Measurements from ENCODE around the gene PCDH17. TPM values are rescaled to one million over a fixed set of nuclear protein-coding genes. Genes with fewer than 3 reads are reported as not detected.

The PCDH17 gene
- total RNA-seq, 8 experiments from 2014 or later = 0.25 to 27.5 (median 16.8) TPM

DNA sequence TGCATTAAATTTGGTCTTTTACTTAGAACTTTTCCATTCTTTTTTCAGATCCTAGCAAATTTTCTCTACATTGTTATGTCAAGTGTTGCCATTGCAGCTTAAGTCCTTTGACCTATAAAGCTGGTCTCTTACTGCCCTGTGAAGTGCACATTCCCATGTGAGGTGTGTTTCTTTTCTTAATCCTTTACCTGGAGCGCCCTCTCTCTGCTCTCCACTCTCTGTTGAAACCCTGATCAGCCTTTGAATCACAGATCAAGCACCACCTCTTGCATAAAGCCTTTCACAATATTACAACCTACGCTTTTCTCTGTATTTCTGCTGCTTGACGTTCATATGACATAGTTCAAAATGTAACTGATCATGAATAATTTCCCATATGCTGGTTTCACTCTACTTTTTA, 84.8 kb downstream of the PCDH17 start:
- Histone ChIP-seq H3K4me3 (no peak overlapping the region), H3K4me1 (replicated peaks in 1 of 2) (peaks cover 0 to 8% of the 10 kb centered on the region in 2 donors), H3K27ac (no peak overlapping the region)
- WGBS, 10 experiments = 0 to 100% (median 62%) methylated on average over 1 to 3 of the region's 3 CpGs; no CpG with 5 or more reads in 1 of the 10 experiments
- in situ Hi-C loops (cut with MboI; ENCODE audit: low pct_unique_long_range_greater_than_20kb in 2 of 9, low sequenced_read_pairs in 9 of 9, unreplicated experiment in 9 of 9) = no loop called here
- ATAC-seq (replicated peaks in 6 of 8) = peak in 1 of 8 experiments; percentile 59

DNA sequence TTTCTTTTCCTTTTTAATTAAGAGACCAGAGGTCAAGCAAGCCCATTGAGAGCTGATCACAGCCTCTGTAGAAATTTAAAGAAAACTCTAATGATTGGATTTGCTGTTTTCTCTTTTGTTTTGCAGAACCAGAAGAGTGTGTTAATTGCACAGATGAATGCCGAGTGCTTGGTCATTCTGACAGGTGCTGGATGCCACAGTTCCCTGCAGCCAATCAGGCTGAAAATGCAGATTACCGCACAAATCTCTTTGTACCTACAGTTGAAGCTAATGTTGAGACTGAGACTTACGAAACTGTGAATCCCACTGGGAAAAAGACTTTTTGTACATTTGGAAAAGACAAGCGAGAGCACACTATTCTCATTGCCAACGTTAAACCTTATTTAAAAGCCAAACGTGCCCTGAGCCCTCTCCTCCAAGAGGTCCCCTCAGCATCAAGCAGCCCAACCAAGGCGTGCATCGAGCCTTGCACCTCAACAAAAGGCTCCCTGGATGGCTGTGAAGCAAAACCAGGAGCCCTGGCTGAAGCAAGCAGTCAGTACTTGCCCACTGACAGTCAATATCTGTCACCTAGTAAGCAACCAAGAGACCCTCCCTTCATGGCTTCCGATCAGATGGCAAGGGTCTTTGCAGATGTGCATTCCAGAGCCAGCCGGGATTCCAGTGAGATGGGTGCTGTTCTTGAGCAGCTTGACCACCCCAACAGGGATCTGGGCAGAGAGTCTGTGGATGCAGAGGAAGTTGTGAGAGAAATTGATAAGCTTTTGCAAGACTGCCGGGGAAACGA, 93.1 kb downstream of the PCDH17 start:
- H3K27ac ChIP-seq = no peak overlapping the region
- 0 to 88% (median 65%) methylated on average over 1 to 7 of the region's 12 CpGs for WGBS, 10 experiments
- H3K4me1 ChIP-seq (replicated peaks in 1 of 2) = peaks cover 0 to 4% of the 10 kb centered on the region in 2 donors

DNA sequence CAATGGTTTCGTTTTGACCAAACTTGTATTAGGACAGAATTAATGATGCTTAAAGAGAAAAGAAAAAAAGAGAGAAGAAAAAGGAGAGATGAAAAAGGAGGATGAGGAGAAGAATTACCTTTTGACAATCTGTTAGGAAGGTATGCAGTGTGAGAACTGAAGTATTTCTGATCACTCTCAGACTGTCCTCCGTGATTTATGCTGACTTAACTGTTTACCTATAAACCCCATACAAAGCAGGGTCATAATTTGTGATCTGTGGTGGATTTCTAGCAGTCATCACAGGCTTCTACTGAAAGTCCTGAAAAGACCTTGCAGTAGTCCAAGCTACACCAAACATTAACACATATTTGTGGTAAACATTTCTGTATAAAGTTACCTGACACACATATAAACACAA, 93.9 kb downstream of the PCDH17 start:
- Histone ChIP-seq H3K4me1 (replicated peaks in 1 of 2) (peaks cover 0 to 4% of the 10 kb centered on the region in 2 donors), H3K4me3 (no peak overlapping the region), H3K27ac (no peak overlapping the region)
- ATAC-seq (replicated peaks in 6 of 8) = no peak
- in situ Hi-C loops (cut with MboI; ENCODE audit: low pct_unique_long_range_greater_than_20kb in 2 of 9, low sequenced_read_pairs in 9 of 9, unreplicated experiment in 9 of 9) = no loop called here
- WGBS, 10 experiments = 0 to 100% (median 63%) methylated on average over 1 to 2 of the region's 2 CpGs

More for the DNA sequence above, 93.1 kb downstream of the PCDH17 start:
- no peak overlapping the region for H3K4me3 ChIP-seq
- in situ Hi-C loops (cut with MboI; ENCODE audit: low pct_unique_long_range_greater_than_20kb in 2 of 9, low sequenced_read_pairs in 9 of 9, unreplicated experiment in 9 of 9) = no loop called here
- ATAC-seq (replicated peaks in 6 of 8) = no peak

DNA sequence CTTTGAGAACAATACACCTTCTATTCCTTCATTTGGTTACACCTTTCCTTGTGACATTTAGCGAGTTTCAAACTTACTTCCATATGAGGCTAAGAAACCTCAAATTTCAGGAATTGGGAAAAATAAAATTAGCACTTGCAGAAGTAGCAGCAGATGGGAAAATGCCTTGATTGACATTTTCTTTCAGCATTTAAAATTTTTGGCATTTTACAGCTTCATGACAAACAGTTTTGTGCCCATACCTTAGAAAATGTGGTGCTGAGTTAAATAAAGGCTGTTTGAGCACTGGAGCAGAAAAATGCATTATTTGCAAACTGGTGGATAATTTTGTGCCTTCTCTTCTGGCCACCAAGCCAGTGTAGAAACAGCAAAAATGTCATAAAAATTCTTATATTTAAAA, 95.4 kb downstream of the PCDH17 start:
- in situ Hi-C loops (cut with MboI; ENCODE audit: low pct_unique_long_range_greater_than_20kb in 2 of 9, low sequenced_read_pairs in 9 of 9, unreplicated experiment in 9 of 9) = no loop called here
- H3K4me3 ChIP-seq = no peak overlapping the region
- no peak overlapping the region for H3K27ac ChIP-seq
- H3K4me1 ChIP-seq (replicated peaks in 1 of 2) = peaks cover 0 to under 1% of the 10 kb centered on the region in 2 donors
- ATAC-seq (replicated peaks in 6 of 8) = no peak
- 0 to 100% (median 58%) methylated on average over 1 of the region's 1 CpG; no CpG with 5 or more reads in 2 of the 10 experiments for WGBS, 10 experiments

DNA sequence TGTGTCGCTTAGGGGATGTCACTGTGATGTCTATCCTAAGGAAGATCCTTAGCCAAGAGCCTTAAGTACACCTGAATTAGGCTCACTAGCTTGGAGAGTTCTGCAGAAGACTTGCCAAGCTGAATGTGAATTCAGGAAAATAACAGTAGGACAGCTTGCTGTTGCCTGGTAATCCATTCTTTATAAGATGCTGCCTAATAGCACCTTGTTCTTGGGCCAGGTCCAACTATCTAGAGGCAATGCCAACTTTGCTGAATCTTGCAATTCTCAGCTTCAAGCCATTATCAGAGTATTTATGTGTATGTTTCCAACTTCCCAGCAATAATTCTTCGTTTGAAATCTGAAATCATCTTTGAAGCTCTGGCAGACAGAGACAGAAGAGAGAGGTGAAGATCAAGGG, 102.8 kb downstream of the PCDH17 start:
- WGBS, 10 experiments = 0 to 88% (median 53%) methylated on average over 1 to 2 of the region's 2 CpGs; no CpG with 5 or more reads in 2 of the 10 experiments
- Histone ChIP-seq H3K4me3 (no peak overlapping the region), H3K4me1 (replicated peaks in 1 of 2) (peaks cover 0 to 2% of the 10 kb centered on the region in 2 donors), H3K27ac (no peak overlapping the region)
- ATAC-seq (replicated peaks in 6 of 8) = no peak
- in situ Hi-C loops (cut with MboI; ENCODE audit: low pct_unique_long_range_greater_than_20kb in 2 of 9, low sequenced_read_pairs in 9 of 9, unreplicated experiment in 9 of 9) = no loop called here

DNA sequence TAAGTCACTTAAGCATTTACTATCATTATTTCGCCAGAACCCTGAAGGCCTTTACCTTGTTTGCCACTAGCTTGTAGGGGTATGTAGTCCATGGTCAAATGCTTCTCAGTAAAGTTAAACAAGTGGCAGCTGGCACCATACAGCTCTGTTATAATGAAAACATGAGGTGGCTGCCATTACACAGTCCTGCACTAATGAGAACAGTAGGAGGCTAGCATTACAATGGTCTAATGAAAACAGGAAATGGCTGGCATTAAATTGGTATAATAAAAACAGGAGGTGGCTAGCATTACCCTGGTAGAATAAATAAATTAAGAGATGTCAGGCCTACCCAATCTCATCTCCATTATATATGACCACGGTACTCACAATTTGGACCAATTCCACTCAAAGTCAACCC, 107.5 kb downstream of the PCDH17 start:
- WGBS, 10 experiments = 0 to 80% (median 43%) methylated on average over 1 to 2 of the region's 2 CpGs; no CpG with 5 or more reads in 3 of the 10 experiments
- H3K4me1 ChIP-seq (replicated peaks in 1 of 2) = peaks cover 9 to 11% of the 10 kb centered on the region in 2 donors
- ATAC-seq (replicated peaks in 6 of 8) = peak in 3 of 8 experiments; percentile 27 to 62 (median 36)
- H3K27ac ChIP-seq = no peak overlapping the region
- no peak overlapping the region for H3K4me3 ChIP-seq
- in situ Hi-C loops (cut with MboI; ENCODE audit: low pct_unique_long_range_greater_than_20kb in 2 of 9, low sequenced_read_pairs in 9 of 9, unreplicated experiment in 9 of 9) = no loop called here

DNA sequence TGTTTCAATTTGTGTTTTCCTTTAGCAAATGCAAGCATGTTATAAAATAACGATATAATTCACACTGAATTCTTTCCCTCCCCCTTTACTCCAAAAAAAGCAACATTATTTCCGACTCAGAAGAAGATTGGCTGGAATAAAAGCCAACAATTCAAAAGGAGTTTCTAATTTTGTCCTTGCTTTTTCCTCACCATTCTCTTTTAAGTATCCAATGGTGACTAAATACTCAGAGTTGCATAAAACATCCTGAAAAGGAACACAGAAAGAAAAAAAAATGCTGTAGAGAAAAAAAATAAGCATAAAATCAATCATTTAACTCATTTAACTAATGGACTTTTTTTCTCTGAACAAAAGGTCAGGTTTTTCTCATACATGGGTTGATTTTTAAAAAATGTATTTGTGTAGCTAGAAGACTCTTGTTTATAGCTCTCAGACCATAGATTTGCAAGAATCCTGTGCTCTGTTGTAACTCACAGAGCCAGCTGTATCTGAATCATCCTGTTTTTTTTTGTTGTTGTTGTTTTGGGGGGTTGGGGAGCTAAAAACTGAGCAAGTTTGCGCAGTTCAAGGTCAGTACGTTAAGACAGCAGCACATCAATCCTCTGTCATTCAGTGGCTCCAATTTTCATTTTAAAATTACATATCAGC, 108.1 kb downstream of the PCDH17 start:
- in situ Hi-C loops (cut with MboI; ENCODE audit: low pct_unique_long_range_greater_than_20kb in 2 of 9, low sequenced_read_pairs in 9 of 9, unreplicated experiment in 9 of 9) = no loop called here
- Histone ChIP-seq H3K4me3 (no peak overlapping the region), H3K27ac (no peak overlapping the region), H3K4me1 (replicated peaks in 1 of 2) (peaks cover 9 to 11% of the 10 kb centered on the region in 2 donors)
- ATAC-seq (replicated peaks in 6 of 8) = peak in 6 of 8 experiments; percentile 30 to 79 (median 36)
- WGBS, 10 experiments = 0 to 79% (median 50%) methylated on average over 2 to 4 of the region's 4 CpGs

DNA sequence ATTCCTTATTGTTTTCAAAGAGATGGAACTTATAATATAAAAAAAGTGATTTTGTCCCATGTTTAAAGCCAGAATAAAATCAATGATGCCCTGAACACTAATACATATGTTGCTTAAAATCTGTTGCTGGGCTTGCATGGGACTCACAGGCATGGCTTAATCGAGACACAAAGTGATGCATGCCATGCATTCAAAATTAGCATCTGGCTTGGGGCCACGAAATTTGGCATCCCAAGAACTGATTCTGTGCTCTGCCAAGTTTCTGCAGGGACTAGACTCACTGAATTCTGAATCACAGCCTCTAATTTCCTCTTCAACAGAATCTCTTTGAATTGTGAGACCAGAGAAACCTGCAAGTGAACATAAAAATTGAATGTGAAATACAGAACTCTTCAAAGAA, 109.2 kb downstream of the PCDH17 start:
- peak in 2 of 8 experiments; percentile 23 to 47 for ATAC-seq (replicated peaks in 6 of 8)
- no peak overlapping the region for H3K4me3 ChIP-seq
- WGBS, 10 experiments = 0 to 68% (median 13%) methylated on average over 1 to 2 of the region's 2 CpGs; no CpG with 5 or more reads in 2 of the 10 experiments
- in situ Hi-C loops (cut with MboI; ENCODE audit: low pct_unique_long_range_greater_than_20kb in 2 of 9, low sequenced_read_pairs in 9 of 9, unreplicated experiment in 9 of 9) = no loop called here
- H3K4me1 ChIP-seq (replicated peaks in 1 of 2) = peaks cover 9 to 11% of the 10 kb centered on the region in 2 donors
- H3K27ac ChIP-seq = no peak overlapping the region

DNA sequence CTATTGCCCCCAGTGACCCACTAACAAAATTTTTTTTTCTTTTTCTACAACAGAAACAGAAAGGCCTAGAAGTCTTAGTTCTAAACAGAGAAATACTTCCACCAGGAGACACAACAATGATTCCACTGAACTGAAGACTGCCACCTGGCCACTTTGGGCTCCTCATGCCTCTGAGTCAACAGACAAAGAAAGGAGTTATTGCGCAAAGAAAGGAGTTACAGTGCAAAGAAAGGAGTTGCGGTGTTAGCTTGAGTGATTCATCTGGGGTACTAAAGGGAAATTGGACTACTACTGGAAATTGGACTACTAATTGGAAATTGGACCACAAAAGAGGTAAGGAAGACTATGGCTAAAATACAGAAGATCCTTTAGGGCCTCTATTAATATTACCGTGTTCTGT, 116.6 kb downstream of the PCDH17 start:
- H3K4me3 ChIP-seq = no peak overlapping the region
- H3K4me1 ChIP-seq (replicated peaks in 1 of 2) = no peaks in the 10 kb centered on the region
- 0 to 100% (median 79%) methylated on average over 1 to 3 of the region's 3 CpGs; no CpG with 5 or more reads in 1 of the 10 experiments for WGBS, 10 experiments
- no peak overlapping the region for H3K27ac ChIP-seq
- ATAC-seq (replicated peaks in 6 of 8) = no peak
- in situ Hi-C loops (cut with MboI; ENCODE audit: low pct_unique_long_range_greater_than_20kb in 2 of 9, low sequenced_read_pairs in 9 of 9, unreplicated experiment in 9 of 9) = no loop called here

DNA sequence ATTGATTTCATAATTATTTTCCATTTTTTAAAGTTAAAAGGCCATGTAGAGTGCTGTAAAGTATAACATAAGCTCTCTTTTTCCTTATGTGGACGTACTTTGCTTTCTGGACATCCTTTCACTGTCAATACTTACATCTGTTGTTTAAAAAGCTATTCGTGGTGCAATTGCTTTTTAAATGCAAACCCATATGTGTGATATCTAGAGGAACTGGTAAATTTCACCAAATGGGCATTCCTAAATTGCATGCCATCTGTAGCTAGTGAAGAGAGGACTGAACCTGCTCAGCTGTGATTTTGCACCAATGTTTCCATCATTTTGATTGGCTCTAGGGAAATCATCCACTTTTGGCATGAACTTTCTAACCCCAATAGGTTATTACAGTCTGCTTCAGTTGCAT, 129.4 kb downstream of the PCDH17 start:
- Histone ChIP-seq H3K4me1 (replicated peaks in 1 of 2) (no peaks in the 10 kb centered on the region), H3K4me3 (no peak overlapping the region), H3K27ac (no peak overlapping the region)
- WGBS, 10 experiments = 0 to 79% (median 65%) methylated on average over 1 to 2 of the region's 2 CpGs
- ATAC-seq (replicated peaks in 6 of 8) = no peak
- in situ Hi-C loops (cut with MboI; ENCODE audit: low pct_unique_long_range_greater_than_20kb in 2 of 9, low sequenced_read_pairs in 9 of 9, unreplicated experiment in 9 of 9) = no loop called here

DNA sequence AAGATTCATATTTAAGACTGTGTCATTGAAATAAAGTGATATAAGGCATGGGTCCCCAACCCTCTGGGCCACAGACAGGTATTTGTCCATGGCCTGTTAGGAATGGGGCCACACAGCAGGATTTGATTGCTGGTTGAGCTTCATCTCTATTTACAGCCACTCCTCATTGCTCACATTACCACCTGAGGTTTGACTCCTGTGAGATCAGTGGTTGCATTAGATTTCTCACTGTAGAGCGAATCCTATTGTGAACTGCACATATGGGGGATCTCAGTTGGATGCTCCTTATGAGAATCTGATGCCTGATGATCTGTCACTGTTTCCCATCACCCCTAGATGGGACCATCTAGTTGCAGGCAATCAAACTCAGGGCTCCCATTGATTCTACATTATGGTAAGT, 132.1 kb downstream of the PCDH17 start:
- no peak for ATAC-seq (replicated peaks in 6 of 8)
- in situ Hi-C loops (cut with MboI; ENCODE audit: low pct_unique_long_range_greater_than_20kb in 2 of 9, low sequenced_read_pairs in 9 of 9, unreplicated experiment in 9 of 9) = no loop called here
- 0 to 100% (median 80%) methylated on average over 1 of the region's 1 CpG; no CpG with 5 or more reads in 7 of the 10 experiments for WGBS, 10 experiments
- no peak overlapping the region for H3K27ac ChIP-seq
- no peaks in the 10 kb centered on the region for H3K4me1 ChIP-seq (replicated peaks in 1 of 2)
- H3K4me3 ChIP-seq = no peak overlapping the region
